ENCODE results near the gene CBFA2T2. TPM values are rescaled to one million over a fixed set of nuclear protein-coding genes. Genes with fewer than 3 reads are reported as not detected.

The CBFA2T2 gene
- total RNA-seq, 1 donor from 2014 or later, result 84.1 TPM

GRCh38 chr20:33677991-33678702 is 188.3 kb downstream of the CBFA2T2 start:
- Mint-ChIP-seq H3K9me3 (ENCODE audit: unreplicated experiment) (peaks cover 10% of the 10 kb centered on the region), H3K4me1 (ENCODE audit: low read depth, unreplicated experiment) (peaks cover 49% of the 10 kb centered on the region), H3K27me3 (ENCODE audit: unreplicated experiment) (peaks cover 15% of the 10 kb centered on the region), H3K36me3 (ENCODE audit: unreplicated experiment) (no peaks in the 10 kb centered on the region), H3K27ac (ENCODE audit: unreplicated experiment) (peak overlapping the region; percentile 79), H3K4me3 (ENCODE audit: unreplicated experiment) (no peak overlapping the region)
- peak; percentile 47 for DNase-seq
- no peak for TF ChIP-seq CTCF (IDR thresholded peaks at IDR 0.05; ENCODE audit: partially characterized antibody, unreplicated experiment)

GRCh38 chr20:33679758-33680485 is 190.0 kb downstream of the CBFA2T2 start:
- Mint-ChIP-seq H3K27me3 (ENCODE audit: unreplicated experiment) (peaks cover 17% of the 10 kb centered on the region), H3K27ac (ENCODE audit: unreplicated experiment) (no peak overlapping the region), H3K36me3 (ENCODE audit: unreplicated experiment) (no peaks in the 10 kb centered on the region), H3K4me3 (ENCODE audit: unreplicated experiment) (no peak overlapping the region), H3K9me3 (ENCODE audit: unreplicated experiment) (peaks cover 9% of the 10 kb centered on the region), H3K4me1 (ENCODE audit: low read depth, unreplicated experiment) (peaks cover 47% of the 10 kb centered on the region)
- DNase-seq, result no peak
- TF ChIP-seq CTCF (IDR thresholded peaks at IDR 0.05; ENCODE audit: partially characterized antibody, unreplicated experiment), result no peak

GRCh38 chr20:33680686-33681085 is 190.8 kb downstream of the CBFA2T2 start:
- no peak for DNase-seq
- H3K27ac Mint-ChIP-seq (ENCODE audit: unreplicated experiment), result no peak overlapping the region
- peaks cover 17% of the 10 kb centered on the region for H3K27me3 Mint-ChIP-seq (ENCODE audit: unreplicated experiment)
- no peak overlapping the region for H3K4me3 Mint-ChIP-seq (ENCODE audit: unreplicated experiment)
- peaks cover 8% of the 10 kb centered on the region for H3K9me3 Mint-ChIP-seq (ENCODE audit: unreplicated experiment)
- H3K4me1 Mint-ChIP-seq (ENCODE audit: low read depth, unreplicated experiment), result peaks cover 40% of the 10 kb centered on the region
- H3K36me3 Mint-ChIP-seq (ENCODE audit: unreplicated experiment), result no peaks in the 10 kb centered on the region
- no peak for TF ChIP-seq CTCF (IDR thresholded peaks at IDR 0.05; ENCODE audit: partially characterized antibody, unreplicated experiment)

GRCh38 chr20:33681288-33681687 is 191.4 kb downstream of the CBFA2T2 start:
- no peak for TF ChIP-seq CTCF (IDR thresholded peaks at IDR 0.05; ENCODE audit: partially characterized antibody, unreplicated experiment)
- Mint-ChIP-seq H3K4me3 (ENCODE audit: unreplicated experiment) (peak overlapping the region; percentile 25), H3K36me3 (ENCODE audit: unreplicated experiment) (no peaks in the 10 kb centered on the region), H3K9me3 (ENCODE audit: unreplicated experiment) (peaks cover 8% of the 10 kb centered on the region), H3K27me3 (ENCODE audit: unreplicated experiment) (peaks cover 17% of the 10 kb centered on the region), H3K4me1 (ENCODE audit: low read depth, unreplicated experiment) (peaks cover 35% of the 10 kb centered on the region), H3K27ac (ENCODE audit: unreplicated experiment) (peak overlapping the region; percentile 65)
- no peak for DNase-seq
